ENCODE data around the gene SHROOM3. TPM values are rescaled to one million over a fixed set of nuclear protein-coding genes. Genes with fewer than 3 reads are reported as not detected.

The SHROOM3 gene
- total and polyA plus RNA-seq, 2 donors (not counting 1 experiment from before 2014, with no cell fraction given) = 0.91 to 1.5 TPM

- Mint-ChIP-seq H3K4me1 (no peaks in the 10 kb centered on the region), H3K4me3 (no peak overlapping the region), H3K27me3 (no peaks in the 10 kb centered on the region), H3K27ac (no peak overlapping the region), H3K9me3 (ENCODE audit: insufficient read depth) (peaks cover 9% of the 10 kb centered on the region)
- TF ChIP-seq EZH2 (IDR thresholded peaks at IDR 0.05; ENCODE audit: borderline replicate concordance, insufficient read depth, low read depth, low read length, poor library complexity, severe bottlenecking) = no peak
- no peak for TF ChIP-seq CTCF (IDR thresholded peaks at IDR 0.05)
- Histone ChIP-seq H3K36me3 (replicated peaks in 1 of 2; ENCODE audit: control extremely low read depth in 1 of 2, control insufficient read depth in 1 of 2, extremely low read depth in 1 of 2, insufficient read depth in 2 of 2, low read length in 1 of 2) (no peaks in the 10 kb centered on the region), H3K9me3 (ENCODE audit: control extremely low read depth in 1 of 3, control insufficient read depth in 2 of 3, insufficient read depth in 1 of 3, low read length in 2 of 3) (peaks cover 0 to 20% (median 0%) of the 10 kb centered on the region in 3 donors), H3K4me2 (replicated peaks; ENCODE audit: low read depth, low read length, poor library complexity, severe bottlenecking) (no peak overlapping the region), H3K4me3 (ENCODE audit: control extremely low read depth in 1 of 5, extremely low read depth in 1 of 5, insufficient read depth in 1 of 5, low read depth in 2 of 5, low read length in 4 of 5) (no peak overlapping the region), H3K4me1 (ENCODE audit: control insufficient read depth in 2 of 2, insufficient read depth in 2 of 2, low read length in 2 of 2) (no peaks in the 10 kb centered on the region), H2AFZ (ENCODE audit: insufficient read depth, low read depth, low read length, poor library complexity, severe bottlenecking) (no peak overlapping the region), H3K9ac (ENCODE audit: low read length) (no peak overlapping the region), H4K20me1 (ENCODE audit: control insufficient read depth, insufficient read depth, low read length, poor library complexity, severe bottlenecking) (no peaks in the 10 kb centered on the region), H3K27me3 (replicated peaks in 1 of 4; ENCODE audit: control extremely low read depth in 1 of 4, control insufficient read depth in 3 of 4, insufficient read depth in 4 of 4, low read length in 3 of 4) (peaks cover 0 to 3% (median 0%) of the 10 kb centered on the region in 4 experiments), H3K79me2 (ENCODE audit: control insufficient read depth, insufficient read depth, low read length) (no peaks in the 10 kb centered on the region), H3K27ac (ENCODE audit: low read length in 2 of 2) (no peak overlapping the region)
- DNase-seq (no peak), ATAC-seq (ENCODE audit: low read depth) (no peak)
- POLR2A ChIA-PET = no interaction called here
- 100% methylated on average over 5 of the region's 10 CpGs for WGBS (ENCODE audit: insufficient coverage)
- CTCF ChIA-PET = interaction anchor here (1.5 kb wide), 1 partner anchor 9 kb away, joined by 3 read pairs; no protein-coding TSS in a partner anchor
- intact Hi-C loops (cut with micrococcal nuclease) = no loop called here
Measured at GRCh38 chr4:76809594-76810305, 374.7 kb downstream of the SHROOM3 start.

GRCh38 chr4:76811604-76812412 is 376.8 kb downstream of the SHROOM3 start:
- no peak for DNase-seq
- TF ChIP-seq EZH2 (IDR thresholded peaks at IDR 0.05; ENCODE audit: borderline replicate concordance, insufficient read depth, low read depth, low read length, poor library complexity, severe bottlenecking) (no peak), CTCF (IDR thresholded peaks at IDR 0.05) (no peak)
- Histone ChIP-seq H3K79me2 (ENCODE audit: control insufficient read depth, insufficient read depth, low read length) (no peaks in the 10 kb centered on the region), H3K9ac (ENCODE audit: low read length) (no peak overlapping the region), H3K9me3 (ENCODE audit: control extremely low read depth in 1 of 3, control insufficient read depth in 2 of 3, insufficient read depth in 1 of 3, low read length in 2 of 3) (peaks cover 0 to 20% (median 0%) of the 10 kb centered on the region in 3 donors), H3K27ac (ENCODE audit: low read length in 2 of 2) (no peak overlapping the region), H2AFZ (ENCODE audit: insufficient read depth, low read depth, low read length, poor library complexity, severe bottlenecking) (no peak overlapping the region), H3K4me1 (ENCODE audit: control insufficient read depth in 2 of 2, insufficient read depth in 2 of 2, low read length in 2 of 2) (no peaks in the 10 kb centered on the region), H3K36me3 (replicated peaks in 1 of 2; ENCODE audit: control extremely low read depth in 1 of 2, control insufficient read depth in 1 of 2, extremely low read depth in 1 of 2, insufficient read depth in 2 of 2, low read length in 1 of 2) (no peaks in the 10 kb centered on the region), H3K4me3 (ENCODE audit: control extremely low read depth in 1 of 5, extremely low read depth in 1 of 5, insufficient read depth in 1 of 5, low read depth in 2 of 5, low read length in 4 of 5) (no peak overlapping the region), H3K27me3 (replicated peaks in 1 of 4; ENCODE audit: control extremely low read depth in 1 of 4, control insufficient read depth in 3 of 4, insufficient read depth in 4 of 4, low read length in 3 of 4) (peaks cover 0 to 3% (median 0%) of the 10 kb centered on the region in 4 experiments), H3K4me2 (replicated peaks; ENCODE audit: low read depth, low read length, poor library complexity, severe bottlenecking) (no peak overlapping the region), H4K20me1 (ENCODE audit: control insufficient read depth, insufficient read depth, low read length, poor library complexity, severe bottlenecking) (no peaks in the 10 kb centered on the region)
- intact Hi-C loops (cut with micrococcal nuclease) = no loop called here
- WGBS (ENCODE audit: insufficient coverage) = 65% methylated on average over 7 of the region's 12 CpGs
- Mint-ChIP-seq H3K27me3 (no peaks in the 10 kb centered on the region), H3K9me3 (ENCODE audit: insufficient read depth) (peaks cover 9% of the 10 kb centered on the region), H3K4me3 (no peak overlapping the region), H3K27ac (no peak overlapping the region), H3K4me1 (no peaks in the 10 kb centered on the region)
- ChIA-PET CTCF (no interaction called here), POLR2A (no interaction called here)
- ATAC-seq (ENCODE audit: low read depth) = no peak
